K562 (cell line): Measurements from ENCODE around the gene PSAP. TPM values are rescaled to one million over a fixed set of nuclear protein-coding genes. Genes with fewer than 3 reads are reported as not detected.

Experiments
- ADNP ChIP-seq: fragments of 200-800 bp; sonication (Bioruptor generic); IDR thresholded peaks from 2 replicates; pipeline ENCODE4 v1.6.1; 2016; ENCODE audit warnings: missing genetic modification characterization, missing compliant biosample characterization
- ARNT ChIP-seq, 2 experiments: fragments of 450-650 bp; IDR thresholded peaks; 2 replicates each; pipeline ENCODE4 v1.6.1; 2016; ENCODE audit warnings: mild to moderate bottlenecking in 1 of 2
- DMBX1 ChIP-seq: fragments of 250-450 bp; sonication (Bioruptor Pico); IDR thresholded peaks from 2 replicates; pipeline ENCODE4 v1.8.0; 2022; ENCODE audit warnings: inconsistent platforms, mild to moderate bottlenecking, moderate library complexity, borderline replicate concordance
- HDGF ChIP-seq: fragments of 450-650 bp; IDR thresholded peaks from 2 replicates; pipeline ENCODE4 v1.6.1; 2016
- MGA ChIP-seq: fragments of 450-650 bp; IDR thresholded peaks from 2 replicates; pipeline ENCODE4 v1.6.1; 2016; ENCODE audit warnings: mild to moderate bottlenecking, moderate library complexity
- MLLT1 ChIP-seq, 2 experiments: fragments of 450-650 bp; IDR thresholded peaks; 2 replicates each; pipeline ENCODE4 v1.6.1; 2016
- SUPT5H ChIP-seq: fragments of 450-650 bp; IDR thresholded peaks from 2 replicates; pipeline ENCODE4 v1.6.1; 2016
- TRIM28 ChIP-seq: fragments of 450-650 bp; IDR thresholded peaks from 2 replicates; pipeline ENCODE4 v1.6.1; 2017
- ZNF449 ChIP-seq: fragments of 250-450 bp; sonication (Bioruptor Pico); IDR thresholded peaks from 2 replicates; pipeline ENCODE4 v1.8.0; 2022; ENCODE audit warnings: moderate library complexity, mild to moderate bottlenecking, inconsistent platforms
- polyA plus RNA-seq, 8 experiments: library from polyadenylated mRNA; depleted of rRNA in 4 of 8; stranded (reverse) in 5 of 8; unstranded in 3 of 8; fragments of >200 nt; fragmentation: Nextera tagmentation in 2 of 8; fragmentation: Illumina TruSeq in 1 of 8; extraction: Ambion mirVana in 2 of 8; extraction: Trizol in 1 of 8; gene quantifications; 2 replicates each; pipeline versions ENCODE4 v1.2.1 to v1.2.3, GENCODE V29; 2011 to 2014; ENCODE audit warnings: inconsistent platforms in 1 of 8, missing spikeins in 1 of 8
- total RNA-seq, 7 experiments: library from RNA; depleted of rRNA in 6 of 7; stranded (reverse); fragments of >200 nt in 6 of 7; fragmentation: Illumina TruSeq in 2 of 7; extraction: Trizol in 2 of 7; gene quantifications; 2 replicates each; pipeline versions ENCODE4 v1.2.1 to v1.2.3, GENCODE V29; 2011 to 2021; ENCODE audit warnings: low replicate concordance in 1 of 7

PSAP gene
- total and polyA plus RNA-seq, 9 of the 15 experiments (the other 6 are each of a cell fraction or from before 2014, with no cell fraction given) = 245 to 700 (median 429) TPM

- TF ChIP-seq MGA = peak; percentile 89
- TF ChIP-seq ADNP (tag) = peak; percentile 67; the same call in 1 of the 2 replicates
- TF ChIP-seq DMBX1 = peak; percentile 81; the same call in 1 of the 2 replicates
- TF ChIP-seq ARNT (IDR thresholded peaks at IDR 0.05) = 0 out of 4 replicates have a peak, but pooled peaks of 1 of the 2 experiments have one; percentile 24
- TF ChIP-seq SUPT5H = 0 out of 2 replicates have a peak, but pooled peaks have one; percentile 75
- 0 out of 2 replicates have a peak, but pooled peaks have one; percentile 39 for TF ChIP-seq ZNF449
- TF ChIP-seq TRIM28 = 0 out of 2 replicates have a peak, but pooled peaks have one; percentile 42
- peak in 1 of 2 experiments; percentile 10; a peak in 1 of 4 replicates for TF ChIP-seq MLLT1 (IDR thresholded peaks at IDR 0.05)
- TF ChIP-seq HDGF = 0 out of 2 replicates have a peak, but pooled peaks have one; percentile 19
These were observed 529 bp upstream of the PSAP start (continued) for GRCh38 chr10:71851465-71852095.
